HuH-7.5 (cell line): ENCODE results near the gene PPP2R2B.
A peak's percentile ranks its signal among the peaks of the same experiment; 100 is the strongest.

Experiments used
- DNase-seq: peaks from one replicate; pipeline ENCODE4 v3.0.0; 2011; ENCODE audit warnings: low spot score

The PPP2R2B gene

DNA sequence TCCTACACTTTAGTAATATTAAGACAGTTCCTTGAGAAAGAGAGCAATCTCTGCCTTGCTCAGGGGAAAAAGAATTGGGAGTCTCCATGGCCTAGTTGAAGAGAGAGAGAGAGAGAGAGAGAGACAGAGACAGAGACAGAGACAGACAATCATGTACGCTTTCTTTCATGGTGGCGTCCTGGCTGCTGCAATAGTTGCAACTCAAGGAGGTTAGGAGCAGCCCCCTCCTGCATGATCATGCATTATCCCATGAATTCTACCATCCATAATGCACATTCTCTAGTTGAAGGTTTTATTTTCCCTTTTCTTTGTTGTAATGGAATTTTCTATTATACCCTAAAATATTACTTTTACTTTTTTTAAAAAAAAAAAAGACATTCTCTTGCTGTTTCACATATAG is 50.7 kb downstream of the PPP2R2B start:
- no peak for DNase-seq

DNA sequence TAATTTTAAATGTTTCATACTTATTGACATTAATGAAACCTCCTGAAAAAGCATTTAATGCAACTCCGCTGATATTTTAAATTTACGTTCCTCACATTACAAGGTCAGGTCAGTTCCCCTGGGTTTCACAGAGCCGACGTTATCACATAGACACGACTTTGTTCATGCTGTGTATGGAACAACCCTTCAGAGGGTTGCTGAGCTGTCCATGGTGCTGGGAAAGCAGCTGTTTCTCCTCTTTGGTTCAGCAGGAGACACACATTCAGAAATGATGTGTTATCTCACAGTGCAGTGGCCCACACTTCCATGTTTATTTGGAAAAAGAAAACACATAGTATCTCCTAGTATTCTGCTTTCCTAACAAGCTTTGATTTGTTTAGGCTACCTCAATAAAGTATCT is 53.5 kb downstream of the PPP2R2B start:
- DNase-seq: peak; percentile 8

DNA sequence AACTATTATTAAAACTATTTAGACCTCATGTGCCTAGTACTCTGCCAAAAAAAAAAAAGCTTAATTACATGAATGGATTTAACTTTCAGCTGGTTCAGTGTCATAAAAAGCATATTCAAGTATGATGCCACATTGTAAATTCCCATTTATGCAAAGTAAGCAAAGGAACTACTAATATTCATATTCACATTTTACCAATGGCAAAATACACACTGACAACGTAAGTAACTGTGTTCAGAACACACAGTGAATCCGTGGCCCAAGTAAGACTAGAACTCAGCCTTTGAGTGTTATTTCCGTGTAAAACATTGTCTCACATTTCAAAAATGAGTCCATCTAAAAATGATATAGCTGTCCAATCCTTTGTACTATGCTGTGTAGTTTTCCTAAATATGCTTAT is 56.8 kb downstream of the PPP2R2B start:
- DNase-seq: no peak

DNA sequence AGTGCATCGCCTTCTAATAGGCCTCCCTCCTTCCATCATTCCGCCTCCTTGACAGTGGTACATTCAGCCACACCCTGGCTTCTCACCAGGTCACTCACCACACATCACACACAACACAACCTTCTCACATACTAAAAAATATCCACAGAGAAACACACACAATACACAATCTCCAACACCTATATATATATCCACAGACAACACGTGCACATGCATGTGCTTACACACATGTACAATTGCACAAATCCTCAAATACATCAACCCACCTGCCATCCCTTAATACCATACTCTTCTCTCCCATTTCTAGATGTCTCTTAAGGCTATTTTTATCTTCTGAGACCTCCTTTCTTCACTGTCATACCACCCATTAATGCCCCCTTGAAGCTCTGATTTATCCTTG is 57.6 kb downstream of the PPP2R2B start:
- DNase-seq: no peak

DNA sequence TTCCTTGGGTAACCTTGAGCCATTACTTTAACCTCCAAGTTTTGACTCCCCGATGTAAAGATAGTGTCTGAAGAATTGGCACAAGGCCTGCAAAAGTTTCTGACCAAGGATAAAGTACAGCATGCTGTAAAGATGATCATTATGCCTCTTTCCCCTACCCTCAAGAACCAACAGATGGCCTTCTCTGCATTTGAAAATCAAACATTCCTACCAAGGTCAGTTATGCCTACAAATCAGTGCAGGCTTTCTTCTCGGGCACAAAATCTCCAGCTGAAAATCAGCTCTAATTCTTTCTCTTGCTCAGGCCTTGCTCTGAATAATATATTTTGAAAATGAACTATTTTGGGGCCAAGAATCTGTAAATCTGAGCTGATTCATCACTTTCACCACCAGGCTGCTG is 59.7 kb downstream of the PPP2R2B start:
- no peak for DNase-seq

DNA sequence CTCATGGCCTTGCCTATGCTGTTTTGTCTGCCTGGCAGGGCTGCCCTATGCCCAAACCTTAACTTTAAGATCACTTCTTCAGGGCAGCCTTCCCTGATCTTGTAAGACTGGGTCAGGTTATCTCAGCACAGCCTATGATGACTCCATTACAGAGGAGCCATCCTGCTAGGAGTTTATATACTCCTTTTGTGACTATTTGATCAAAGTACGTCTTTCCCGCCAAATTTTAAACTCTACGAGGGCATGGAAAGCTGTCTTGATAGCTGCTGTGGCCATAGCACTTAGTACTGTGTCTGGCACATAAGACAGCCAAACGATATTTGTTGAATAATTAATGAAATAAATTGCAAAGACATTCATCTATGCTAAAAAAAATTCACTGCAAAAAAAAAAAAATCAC is 60.6 kb downstream of the PPP2R2B start:
- DNase-seq: no peak

DNA sequence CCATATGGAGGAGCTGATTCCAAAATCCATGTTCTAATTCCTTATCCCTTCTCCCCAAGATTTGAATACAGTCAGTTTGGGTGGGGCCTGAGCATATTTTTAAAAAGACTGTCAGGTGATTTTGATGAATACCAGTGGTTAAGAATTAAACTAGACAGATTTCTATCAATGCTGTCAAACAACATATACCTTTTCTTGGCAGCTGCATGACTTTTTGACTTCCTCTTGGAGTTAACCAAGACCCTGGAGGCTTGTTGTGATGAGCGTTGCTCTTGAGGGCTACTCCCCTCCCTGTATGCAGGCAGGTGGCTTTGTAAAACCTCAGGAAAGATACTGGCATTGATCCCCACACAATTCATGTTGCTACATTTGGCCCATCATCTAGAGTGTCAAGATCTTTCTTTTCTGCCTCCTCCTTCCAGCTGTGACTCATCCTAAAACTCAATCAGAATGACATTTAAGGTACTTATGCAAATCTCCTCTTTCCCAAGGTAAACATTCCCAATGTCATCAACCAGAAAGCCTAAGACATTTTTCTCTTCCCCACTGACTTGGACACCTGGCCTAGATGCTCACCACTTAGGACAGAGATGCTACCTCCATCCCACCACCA is 61.7 kb downstream of the PPP2R2B start:
- no peak for DNase-seq

DNA sequence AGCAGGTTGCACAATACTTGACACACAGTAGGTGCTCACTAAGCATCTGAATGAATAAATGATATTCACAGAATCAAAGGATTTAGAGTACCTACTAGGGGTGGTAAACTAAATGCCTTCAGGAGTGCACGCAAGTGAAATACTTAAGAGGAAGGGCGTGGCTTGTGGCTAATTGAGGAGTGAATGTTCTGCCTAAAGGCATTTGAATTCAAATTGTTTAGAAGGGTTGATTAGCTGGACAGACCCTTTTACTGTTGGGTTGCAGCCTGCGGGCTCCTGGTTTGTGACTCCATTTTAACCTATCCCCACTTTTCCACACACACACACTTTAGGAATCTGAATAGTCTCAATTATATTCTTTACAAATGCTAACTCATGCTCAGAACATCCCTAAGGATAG is 63.1 kb downstream of the PPP2R2B start:
- no peak for DNase-seq

DNA sequence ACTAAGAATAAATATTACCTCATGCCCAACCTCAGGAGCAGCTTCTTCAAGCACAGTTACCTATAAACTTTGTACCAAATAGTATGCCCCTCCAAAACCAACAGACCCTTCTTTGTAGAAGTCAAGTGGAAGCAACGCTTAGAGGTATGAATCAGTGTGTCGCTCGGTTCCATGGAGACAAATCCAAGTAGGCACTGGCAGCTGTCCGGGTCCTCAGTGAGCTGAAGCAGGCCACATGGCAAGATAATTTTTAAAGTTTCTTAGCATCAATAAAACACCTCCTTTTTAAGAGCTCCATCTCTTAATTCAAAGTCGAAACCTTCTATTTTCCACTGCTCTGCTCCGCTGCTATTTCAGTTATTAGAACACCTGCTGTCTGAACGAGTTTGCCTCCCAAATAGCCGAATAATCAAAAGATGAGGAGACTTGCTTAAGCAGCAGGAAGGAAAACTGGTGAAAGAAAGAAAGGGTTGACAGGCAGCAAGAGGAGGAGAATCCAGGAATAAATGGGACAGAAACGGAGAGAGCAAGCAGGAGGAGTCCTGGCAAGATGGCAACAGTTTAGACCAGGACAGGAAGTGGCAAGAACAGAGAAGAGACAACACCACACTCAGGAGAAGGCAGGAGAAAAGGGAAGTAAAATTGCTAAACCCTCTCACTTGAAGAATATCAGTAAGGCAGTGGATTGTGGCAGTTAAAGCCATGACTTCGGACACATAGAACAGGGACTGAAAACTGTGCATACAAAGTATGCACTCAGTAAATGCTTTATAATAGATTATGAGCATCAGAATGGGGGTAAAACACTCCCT is 65.0 kb downstream of the PPP2R2B start:
- DNase-seq: no peak

DNA sequence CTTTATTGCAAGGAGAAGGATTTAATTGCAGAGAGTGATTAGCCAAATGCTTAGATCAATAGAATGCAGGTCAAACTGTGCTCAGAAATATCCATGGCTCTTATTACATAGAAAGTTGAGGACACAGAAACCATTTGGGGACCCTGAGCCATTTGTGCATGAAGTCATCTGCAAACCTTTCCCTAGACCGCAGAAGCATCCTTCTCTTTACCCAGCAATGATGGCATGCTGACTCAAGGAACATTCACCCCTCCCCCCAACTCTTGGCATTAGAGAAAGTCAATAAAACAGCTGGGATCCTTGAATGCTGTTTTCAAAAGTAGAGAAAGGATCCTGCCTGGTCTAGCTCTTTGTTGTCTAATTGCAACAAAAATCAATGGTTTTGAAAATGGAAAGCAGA is 73.5 kb downstream of the PPP2R2B start:
- DNase-seq: no peak

DNA sequence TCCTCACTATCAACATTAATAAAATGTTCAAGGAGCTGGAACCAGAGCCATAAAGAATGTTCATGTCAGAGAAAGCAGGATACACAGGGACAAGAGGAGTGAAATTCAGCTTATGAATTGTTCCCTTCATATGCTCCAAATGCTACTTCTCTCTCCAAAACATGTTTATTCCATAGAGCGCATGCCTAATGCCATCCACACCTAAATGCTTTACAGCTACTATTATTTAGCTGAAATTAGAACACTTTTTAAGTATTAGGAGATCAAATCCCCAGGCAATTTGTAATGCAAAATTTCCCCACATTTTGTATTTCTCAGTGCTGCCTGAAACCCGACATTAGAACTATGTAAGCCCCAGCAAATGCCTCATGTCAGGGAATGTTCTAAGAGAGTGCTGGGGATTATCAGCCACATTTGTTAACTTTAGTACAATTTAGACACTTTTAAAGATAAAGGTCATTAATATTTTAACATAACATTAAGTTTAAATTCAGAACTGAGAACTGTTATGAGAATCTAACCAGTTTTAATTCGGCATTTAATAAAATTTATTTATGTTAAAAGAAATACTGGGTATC is 75.5 kb downstream of the PPP2R2B start:
- DNase-seq: no peak

DNA sequence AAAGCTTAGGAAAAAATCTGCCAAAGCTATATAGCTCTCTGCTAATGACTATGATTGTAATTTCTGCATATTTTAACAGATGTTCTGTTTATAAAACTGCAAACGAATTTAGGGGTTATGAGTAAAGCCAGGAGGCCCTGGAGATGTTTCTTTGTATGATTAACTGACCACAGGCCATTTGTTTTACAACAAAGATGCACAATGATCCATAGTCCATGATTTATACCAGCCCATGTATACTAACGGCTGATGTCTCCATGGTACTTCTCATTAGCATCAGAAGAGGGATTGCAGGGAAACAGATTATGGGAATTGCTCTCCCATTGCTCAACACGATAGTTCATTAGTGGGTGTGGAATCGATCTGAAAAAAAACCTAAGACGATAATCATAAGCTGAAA is 78.9 kb downstream of the PPP2R2B start:
- DNase-seq: no peak

DNA sequence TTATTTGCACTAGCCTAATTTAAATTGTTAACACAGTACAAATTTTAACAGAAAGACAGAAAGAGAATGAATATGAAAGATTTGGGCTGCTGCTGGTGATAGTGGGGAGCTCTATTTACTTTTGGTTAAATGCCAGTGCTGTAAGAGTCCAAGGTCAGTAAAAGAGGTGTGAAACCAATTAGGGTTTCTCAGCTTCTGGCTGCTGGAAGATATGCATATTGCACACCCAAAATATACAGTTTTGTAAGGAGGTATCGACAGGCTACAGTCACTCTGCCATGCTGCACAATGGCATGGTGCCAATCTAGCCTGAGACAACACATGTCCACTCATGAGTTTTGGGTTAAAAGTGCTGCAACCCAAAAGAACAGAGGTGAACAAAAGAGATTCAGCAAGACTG is 79.3 kb downstream of the PPP2R2B start:
- DNase-seq: no peak

DNA sequence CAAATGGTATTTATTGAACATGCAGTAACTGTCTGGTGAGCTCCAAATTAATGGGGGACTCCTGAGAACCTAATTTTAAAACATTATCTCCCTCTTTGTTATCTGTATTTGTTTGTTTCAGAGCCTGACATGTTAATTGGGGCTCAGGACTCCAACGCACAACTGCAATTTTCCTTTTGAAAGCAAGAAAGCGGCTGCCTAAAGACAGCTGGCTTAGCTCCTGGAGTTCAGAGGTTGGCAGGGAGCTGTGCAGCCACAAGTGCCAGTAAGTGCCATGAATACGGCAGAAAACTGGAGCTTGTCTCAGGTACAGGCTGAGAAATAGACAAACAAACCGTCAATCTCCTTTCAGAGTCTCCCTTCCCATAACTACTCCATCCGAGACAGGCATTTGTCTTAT is 80.9 kb downstream of the PPP2R2B start:
- DNase-seq: no peak

DNA sequence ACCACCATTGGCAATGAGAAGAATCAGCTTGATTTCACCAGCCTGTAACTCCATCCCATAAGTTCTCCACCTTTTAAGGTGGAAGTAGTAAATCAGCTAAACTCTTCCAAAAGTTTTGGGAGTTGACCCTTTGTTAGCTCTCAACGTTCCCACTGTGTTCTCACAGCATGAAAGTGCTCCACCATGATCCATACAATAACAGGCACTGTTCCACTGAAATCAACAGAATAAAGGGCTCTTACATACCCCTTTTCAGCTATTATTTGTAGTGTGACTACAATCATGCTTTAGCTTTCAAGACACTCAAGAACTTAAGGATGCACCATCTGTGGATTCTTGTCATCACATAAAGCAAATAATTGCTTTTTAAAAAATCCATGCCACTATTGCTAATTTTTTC is 81.6 kb downstream of the PPP2R2B start:
- DNase-seq: no peak

DNA sequence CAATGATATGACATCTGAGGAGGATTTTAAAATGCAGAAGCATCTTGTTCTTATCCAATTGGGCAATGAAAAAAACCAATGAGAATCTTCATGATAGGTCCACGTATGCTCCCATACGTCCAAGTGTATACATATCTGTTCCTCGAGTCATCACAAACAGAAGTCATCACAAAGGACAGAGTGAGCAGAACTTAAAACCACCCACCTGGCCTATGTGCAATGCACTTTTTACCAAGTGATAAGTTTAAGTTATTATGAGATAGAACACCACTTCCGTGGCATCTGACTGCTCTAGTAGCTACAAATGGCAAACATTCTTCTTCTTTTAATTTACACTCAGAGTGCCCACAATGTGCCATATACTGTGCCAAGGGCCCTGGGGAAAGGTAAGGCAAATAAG is 82.4 kb downstream of the PPP2R2B start:
- no peak for DNase-seq

DNA sequence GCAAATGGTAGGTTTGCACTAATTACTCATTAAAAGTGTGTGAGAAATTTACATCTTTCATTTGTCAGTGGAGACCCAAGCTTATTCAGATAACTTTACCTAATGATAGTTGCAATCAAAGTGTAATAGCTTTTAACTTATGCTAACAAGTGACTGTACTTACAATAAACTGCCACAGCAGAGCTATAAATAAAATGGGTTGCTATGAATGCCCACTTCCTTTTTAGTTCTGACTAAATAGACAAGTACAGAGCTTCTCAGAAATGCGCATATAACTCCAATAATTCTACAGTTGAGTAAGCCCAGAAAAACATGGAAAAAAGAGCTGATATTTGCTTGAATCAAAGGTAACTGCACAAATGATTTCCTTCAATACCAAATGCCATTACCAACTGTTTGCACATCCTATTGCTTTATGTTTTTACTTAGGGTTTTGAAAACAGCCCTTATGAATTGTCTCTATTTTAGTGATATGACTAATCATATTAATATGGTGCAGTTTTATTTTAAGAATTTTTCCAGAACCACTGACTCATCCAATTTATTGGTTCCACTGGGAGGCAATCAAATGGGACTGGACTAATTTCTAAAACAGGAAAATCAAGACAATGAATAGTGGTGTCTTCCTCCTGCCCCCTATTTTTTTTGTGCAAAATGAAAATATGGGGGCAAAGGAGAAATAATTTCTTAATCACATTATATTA is 84.1 kb downstream of the PPP2R2B start:
- DNase-seq: no peak

DNA sequence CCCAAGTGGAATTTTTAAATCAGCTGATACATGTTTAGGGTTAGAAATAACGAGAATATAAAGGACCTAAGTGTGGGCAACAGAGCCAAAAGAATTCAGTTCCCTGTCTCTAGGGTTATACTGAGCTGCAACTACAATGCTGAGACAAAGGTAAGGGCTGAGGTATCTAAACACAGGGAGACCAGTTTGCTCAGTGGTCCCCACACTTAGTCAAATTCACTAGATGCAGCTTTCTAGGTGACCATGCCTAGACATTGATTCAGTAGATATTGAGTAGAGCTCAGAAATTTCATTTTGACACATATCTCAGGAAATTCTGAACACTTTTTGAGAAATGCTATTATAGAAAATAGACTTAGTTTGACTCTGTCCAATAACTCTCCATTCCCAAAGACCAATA is 84.8 kb downstream of the PPP2R2B start:
- DNase-seq: no peak

DNA sequence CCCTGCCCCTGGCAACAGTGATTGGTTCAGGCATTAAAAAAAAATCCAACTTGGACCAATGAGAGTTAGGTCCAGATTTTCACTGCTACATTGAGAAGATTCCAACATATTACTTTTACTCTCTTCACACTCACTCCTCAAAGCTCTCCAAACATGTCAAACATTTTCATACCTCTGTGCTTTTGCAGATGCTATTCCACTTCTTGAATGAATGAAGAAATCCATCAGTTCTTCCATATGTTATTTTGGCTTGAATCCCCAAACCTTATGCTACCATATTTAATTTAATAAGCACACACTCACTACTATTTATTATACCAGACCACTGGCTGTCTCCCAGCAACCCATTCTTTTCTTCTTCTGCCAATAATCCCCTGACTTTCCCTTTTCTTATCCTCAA is 87.1 kb downstream of the PPP2R2B start:
- no peak for DNase-seq

DNA sequence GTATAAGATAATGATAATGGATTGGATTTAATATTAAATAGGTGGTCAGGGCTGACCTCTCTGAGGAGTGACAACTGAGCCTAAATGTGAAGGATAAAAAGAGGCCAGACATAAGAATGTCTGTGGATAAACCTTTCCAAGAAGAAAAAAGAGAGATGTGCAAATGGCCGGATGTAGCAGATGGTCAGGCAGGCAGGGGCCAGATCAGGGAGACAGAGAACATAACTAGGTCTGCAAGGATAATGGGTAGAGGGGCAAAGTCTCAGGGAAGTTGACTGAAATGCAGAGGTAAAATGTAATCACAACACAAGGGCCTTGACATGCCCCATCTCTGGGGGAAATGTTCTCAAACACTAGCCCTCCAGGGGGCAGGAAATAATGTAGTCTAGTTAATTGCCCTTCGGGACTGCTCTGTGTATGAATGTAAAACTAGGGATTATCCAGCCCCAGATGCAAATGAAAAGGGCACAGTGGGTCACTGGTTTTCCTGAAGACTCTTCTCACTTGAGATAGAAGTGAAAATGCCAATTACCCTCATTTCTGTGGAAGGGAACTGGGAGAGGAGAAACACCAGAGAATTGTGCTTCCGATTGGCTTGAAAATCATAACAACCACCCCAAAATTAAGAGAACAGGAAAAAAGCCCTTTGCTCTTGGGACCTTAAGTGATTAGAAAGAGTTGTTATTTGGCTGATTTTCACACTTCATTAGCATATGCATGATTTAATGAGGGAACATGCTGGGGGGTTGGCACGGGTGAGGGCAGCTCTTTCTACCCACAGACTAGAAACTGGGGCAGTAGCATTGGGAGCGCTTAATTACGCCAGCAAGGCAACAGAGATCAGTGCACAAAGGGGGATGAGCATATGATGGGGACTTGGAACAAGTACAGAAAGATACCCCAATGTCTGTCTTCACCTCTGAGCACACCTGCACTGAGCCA is 88.6 kb downstream of the PPP2R2B start:
- no peak for DNase-seq

DNA sequence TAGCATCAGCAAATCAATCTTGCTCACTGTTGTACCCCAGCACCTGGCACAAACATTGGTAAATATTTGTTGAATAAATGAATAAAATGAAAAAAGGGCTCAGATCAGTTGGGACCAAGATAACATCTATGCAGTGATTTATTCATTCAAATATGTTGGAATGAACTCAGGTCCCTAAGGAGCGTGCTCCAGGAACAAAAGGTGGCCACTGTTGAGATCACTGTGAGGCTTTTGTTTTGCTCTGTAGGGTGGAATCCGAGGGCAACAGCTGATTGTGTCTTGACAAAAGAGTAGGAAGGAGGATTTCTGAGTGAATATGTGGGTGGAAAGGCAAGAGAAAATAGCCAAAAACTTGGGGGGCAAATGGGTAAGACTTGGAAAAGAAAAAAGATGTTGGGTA is 89.7 kb downstream of the PPP2R2B start:
- DNase-seq: no peak

DNA sequence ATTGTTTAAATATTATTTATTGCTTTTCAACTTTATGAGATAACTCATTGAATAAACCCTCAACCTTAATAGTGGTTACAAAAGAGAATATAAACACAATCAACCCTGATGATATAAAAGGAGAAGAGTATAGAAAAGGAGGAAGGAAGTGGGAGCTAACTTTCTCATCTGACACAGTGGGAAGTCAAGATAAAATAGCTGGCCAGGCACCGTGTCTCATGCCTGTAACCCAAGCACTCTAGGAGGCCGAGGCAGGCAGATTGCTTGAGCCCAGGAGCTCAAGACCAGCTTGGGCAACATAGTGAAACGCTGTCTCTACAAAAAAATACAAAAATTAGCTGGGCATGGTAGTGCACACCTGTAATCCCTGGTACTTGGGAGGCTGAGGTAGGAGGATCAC is 93.5 kb downstream of the PPP2R2B start:
- no peak for DNase-seq
